AG04450 (cell line): ENCODE measurements around the gene SDHAF2. TPM values are rescaled to one million over a fixed set of nuclear protein-coding genes. Genes with fewer than 3 reads are reported as not detected.

ENCODE experiments used
- CTCF ChIA-PET: fragments of 300-600, 350-600 bp; formaldehyde crosslinking; extraction: SDS; loops from one replicate; lab custom pipeline; 2022; ENCODE audit warnings: antibody characterized with exemption, inconsistent platforms; lab: Charles Lee
- POLR2A ChIA-PET: fragments of 350-600 bp; formaldehyde crosslinking; extraction: SDS; loops from one replicate; lab custom pipeline; 2021; ENCODE audit warnings: antibody characterized with exemption, inconsistent platforms; lab: Yijun Ruan, JAX
- DNase-seq: peaks from one replicate; pipeline ENCODE4 v3.0.0-alpha.2; 2011; ENCODE audit warnings: low read depth, low spot score
- H3K27ac ChIP-seq: one replicate; pipeline ENCODE4 v1.5.1; 2012; ENCODE audit warnings: low read depth, low read length, control low read depth
- H3K27me3 ChIP-seq: one replicate; pipeline ENCODE4 v1.6.0; 2012; ENCODE audit warnings: low read length; ENCODE audit not compliant: control insufficient read depth, insufficient read depth
- H3K4me3 ChIP-seq: 2 replicates; pipeline ENCODE4 v1.5.1; 2011; ENCODE audit warnings: mild to moderate bottlenecking, low read depth, low read length, control low read depth
- H3K9me3 ChIP-seq: 2 replicates; pipeline ENCODE4 v1.5.1; 2012; ENCODE audit warnings: low read length; ENCODE audit not compliant: control insufficient read depth, insufficient read depth
- CTCF ChIP-seq: IDR thresholded peaks from 2 replicates; pipeline ENCODE4 v1.5.1; 2011; ENCODE audit warnings: low read depth, low read length, control low read depth, inconsistent platforms
- polyA plus RNA-seq: library from polyadenylated mRNA; depleted of rRNA; stranded (reverse); fragments of >200 nt; gene quantifications from 2 replicates; pipeline ENCODE4 v1.2.3, GENCODE V29; 2011; rRNA removed
- small RNA-seq: library from RNA; depleted of rRNA; stranded (forward); fragments of <200 nt; gene quantifications from one replicate; pipeline ENCODE3, GENCODE V24; 2012; ENCODE audit warnings: low read depth; ENCODE audit not compliant: insufficient read length

SDHAF2 gene
- polyA plus RNA-seq, 1 experiment, result 71.6 TPM

DNA sequence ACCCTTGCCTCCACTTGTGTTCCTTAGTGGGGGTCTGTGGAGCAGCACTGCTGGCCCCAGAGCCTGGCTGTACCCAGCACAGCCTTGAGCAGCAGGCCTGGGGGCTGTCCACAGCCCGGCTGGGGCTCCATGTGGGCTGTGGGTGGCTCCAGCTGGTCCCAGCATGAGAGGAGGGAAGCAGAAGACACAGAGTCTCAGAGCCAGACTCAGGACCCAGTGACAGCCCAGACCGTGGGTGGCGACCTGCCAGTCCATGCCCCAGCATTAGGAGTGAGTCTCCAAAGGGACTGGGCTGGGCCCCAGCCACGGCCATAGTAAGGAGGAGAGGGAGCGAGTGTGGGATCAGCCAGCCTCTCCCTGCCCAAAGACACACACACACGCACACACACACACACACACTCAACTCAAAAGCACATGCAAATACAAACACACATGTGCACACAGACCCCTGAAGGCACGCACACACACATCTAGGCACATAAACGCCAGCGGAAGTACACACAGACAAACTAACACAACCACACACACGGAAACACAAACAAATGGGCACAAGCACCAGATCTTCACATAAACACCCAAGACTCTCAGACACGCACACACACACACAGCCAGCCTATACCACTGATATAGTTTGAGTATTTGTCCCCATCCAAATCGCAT is 61.9 kb downstream of the SDHAF2 start:
- H3K27me3 ChIP-seq, result peaks cover 2% of the 10 kb centered on the region
- no peak for TF ChIP-seq CTCF
- POLR2A ChIA-PET, result no interaction called here

DNA sequence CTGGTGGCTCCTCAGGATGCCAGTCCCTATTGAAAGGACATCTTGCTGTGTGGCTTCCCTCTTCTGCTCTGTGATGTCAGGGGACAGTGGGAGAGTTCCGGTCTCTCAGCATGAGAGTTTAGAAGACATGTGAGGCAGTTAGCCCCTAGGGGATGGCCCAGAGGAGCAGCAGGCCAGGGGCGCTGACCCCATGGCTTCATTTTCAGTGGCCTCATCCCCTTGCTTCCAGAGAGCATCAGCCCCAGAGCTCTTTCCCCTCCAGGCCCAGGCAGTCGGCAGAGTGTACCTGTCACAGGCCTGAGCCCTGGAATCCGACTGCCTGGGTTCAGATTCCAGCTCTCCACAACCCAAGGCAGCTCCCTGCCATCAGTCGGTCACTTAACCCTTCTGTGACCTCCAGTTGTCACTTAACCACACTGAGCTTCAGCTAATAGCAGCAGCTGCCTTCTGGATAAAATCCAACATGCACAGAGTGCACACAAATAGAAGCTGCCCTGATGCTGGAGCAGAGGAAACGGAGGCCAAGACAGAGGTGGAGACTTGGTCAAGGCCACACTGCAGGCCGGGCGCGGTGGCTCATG is 64.5 kb downstream of the SDHAF2 start:
- ChIA-PET CTCF (interaction anchor here (1.3 to 2.4 kb wide), 3 partner anchors 12 to 22 kb away, joined by 3 to 15 read pairs (median 7); a partner anchor contains a TSS), POLR2A (interaction anchor here (0.6 kb wide), 1 partner anchor 49 kb away, joined by 3 read pairs; no protein-coding TSS in a partner anchor)
- no peak overlapping the region for H3K4me3 ChIP-seq
- no peak overlapping the region for H3K27ac ChIP-seq
- peaks cover 2% of the 10 kb centered on the region for H3K27me3 ChIP-seq
- TF ChIP-seq CTCF, result no peak
- no peaks in the 10 kb centered on the region; the same call in 1 of the 2 replicates for H3K9me3 ChIP-seq
- DNase-seq, result no peak

More for the DNA sequence above, 61.9 kb downstream of the SDHAF2 start:
- CTCF ChIA-PET, result interaction anchor here (3.8 kb wide), 1 partner anchor 25 kb away, joined by 37 read pairs; no protein-coding TSS in a partner anchor
- Histone ChIP-seq H3K9me3 (no peaks in the 10 kb centered on the region; the same call in 1 of the 2 replicates), H3K4me3 (no peak overlapping the region), H3K27ac (no peak overlapping the region)
- no peak for DNase-seq

GRCh38 chr11:61495801-61496601 is 66.1 kb downstream of the SDHAF2 start:
- no peaks in the 10 kb centered on the region; the same call in 1 of the 2 replicates for H3K9me3 ChIP-seq
- no peak overlapping the region for H3K4me3 ChIP-seq
- peaks cover 11% of the 10 kb centered on the region for H3K27me3 ChIP-seq
- peak; percentile 42 for DNase-seq
- TF ChIP-seq CTCF, result no peak
- no peak overlapping the region for H3K27ac ChIP-seq
- ChIA-PET CTCF (interaction anchor here (1.3 kb wide), 1 partner anchor 15 kb away, joined by 3 read pairs; a partner anchor contains a TSS), POLR2A (no interaction called here)

Small RNA genes within 50 kb of the gene (small RNA-seq; reads per million reads assigned to genes)
- gene RN7SL23P, result not detected

Other genes with a start within 250 kb of the SDHAF2 start
- 0.99 and 1.8 TPM in 2 replicates for gene PGA3, start 226.6 kb upstream of the SDHAF2 start, polyA plus RNA-seq
- gene PGA4, start 207.8 kb upstream of the SDHAF2 start, polyA plus RNA-seq, result 0.82 and 1.1 TPM in 2 replicates
- 2.1 and 2.8 TPM in 2 replicates for gene PGA5, start 188.9 kb upstream of the SDHAF2 start, polyA plus RNA-seq
- gene VWCE, start 134.8 kb upstream of the SDHAF2 start, polyA plus RNA-seq, result 1.4 and 1.7 TPM in 2 replicates
- 286 and 340 TPM in 2 replicates for gene DDB1, start 97.0 kb upstream of the SDHAF2 start, polyA plus RNA-seq
- 20.3 and 24.9 TPM in 2 replicates for gene TKFC, start 96.9 kb upstream of the SDHAF2 start, polyA plus RNA-seq
- 34.5 and 43.7 TPM in 2 replicates for gene CYB561A3, start 68.2 kb upstream of the SDHAF2 start, polyA plus RNA-seq
- gene TMEM138, start 67.8 kb upstream of the SDHAF2 start, polyA plus RNA-seq, result 71.7 and 79.2 TPM in 2 replicates
- 28.8 and 32.6 TPM in 2 replicates for gene TMEM216, start 37.5 kb upstream of the SDHAF2 start, polyA plus RNA-seq
- 37.3 and 40.3 TPM in 2 replicates for gene CPSF7, start 149 bp upstream of the SDHAF2 start, polyA plus RNA-seq
- gene LRRC10B, start 78.6 kb downstream of the SDHAF2 start, polyA plus RNA-seq, result not detected in 2 replicates
- 0.45 and 0.60 TPM in 2 replicates for gene SYT7, start 151.0 kb downstream of the SDHAF2 start, polyA plus RNA-seq